Adrenal gland (tissue), 5 donors: ENCODE results near the gene SP4.

Experiments
- POLR2A ChIP-seq, 2 donors: fragments of 450-650 bp; IDR thresholded peaks; one replicate each; pipeline ENCODE4 v1.6.1; 2017; ENCODE audit warnings: antibody characterized with exemption in 2 of 2, mild to moderate bottlenecking in 2 of 2, moderate library complexity in 1 of 2
- TF ChIP-seq, protein P1 (sequence below), 6 experiments: fragments of 450-650 bp in 4 of 6; fragments of 200-600 bp in 2 of 6; sonication (generic) in 1 of 6; IDR thresholded peaks; 1 replicate in 5 of 6; 2 replicates in 1 of 6; pipeline versions ENCODE4 v1.5.1 to v1.8.0; 2016 to 2021; ENCODE audit warnings: antibody characterized with exemption in 6 of 6, mild to moderate bottlenecking in 2 of 6, moderate library complexity in 1 of 6
- donor health status: DM: no; HTN: no; CAD: no.

DNA sequence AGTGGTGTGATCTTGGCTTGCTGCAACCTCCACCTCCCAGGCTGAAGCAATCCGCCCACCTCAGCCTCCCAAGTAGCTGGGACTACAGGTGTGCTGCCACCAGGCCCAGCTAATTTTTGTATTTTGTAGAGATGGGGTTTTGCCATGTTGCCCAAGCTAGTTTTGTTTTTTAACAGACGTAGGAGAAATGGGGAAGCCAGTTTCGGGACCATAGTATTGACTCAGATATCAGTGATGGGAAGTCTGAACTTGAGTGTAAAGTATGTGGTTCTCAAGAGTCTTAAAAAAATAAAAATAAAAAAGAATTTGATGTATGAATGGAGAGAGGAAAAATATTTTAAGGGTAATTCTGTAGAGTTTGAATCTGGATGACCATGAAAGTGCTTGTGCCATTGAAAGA, 34.2 kb downstream of the SP4 start:
- TF ChIP-seq, protein P1, sequence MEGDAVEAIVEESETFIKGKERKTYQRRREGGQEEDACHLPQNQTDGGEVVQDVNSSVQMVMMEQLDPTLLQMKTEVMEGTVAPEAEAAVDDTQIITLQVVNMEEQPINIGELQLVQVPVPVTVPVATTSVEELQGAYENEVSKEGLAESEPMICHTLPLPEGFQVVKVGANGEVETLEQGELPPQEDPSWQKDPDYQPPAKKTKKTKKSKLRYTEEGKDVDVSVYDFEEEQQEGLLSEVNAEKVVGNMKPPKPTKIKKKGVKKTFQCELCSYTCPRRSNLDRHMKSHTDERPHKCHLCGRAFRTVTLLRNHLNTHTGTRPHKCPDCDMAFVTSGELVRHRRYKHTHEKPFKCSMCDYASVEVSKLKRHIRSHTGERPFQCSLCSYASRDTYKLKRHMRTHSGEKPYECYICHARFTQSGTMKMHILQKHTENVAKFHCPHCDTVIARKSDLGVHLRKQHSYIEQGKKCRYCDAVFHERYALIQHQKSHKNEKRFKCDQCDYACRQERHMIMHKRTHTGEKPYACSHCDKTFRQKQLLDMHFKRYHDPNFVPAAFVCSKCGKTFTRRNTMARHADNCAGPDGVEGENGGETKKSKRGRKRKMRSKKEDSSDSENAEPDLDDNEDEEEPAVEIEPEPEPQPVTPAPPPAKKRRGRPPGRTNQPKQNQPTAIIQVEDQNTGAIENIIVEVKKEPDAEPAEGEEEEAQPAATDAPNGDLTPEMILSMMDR (IDR thresholded peaks at IDR 0.05) = no peak
- TF ChIP-seq POLR2A (IDR thresholded peaks at IDR 0.05) = no peak
